Keratinocyte (primary cell): ENCODE measurements around the gene PYM1. TPM values are rescaled to one million over a fixed set of nuclear protein-coding genes. Genes with fewer than 3 reads are reported as not detected.

ENCODE experiments used
- DNase-seq: peaks from one replicate; pipeline ENCODE4 v3.0.0-alpha.2; 2011; ENCODE audit warnings: low read depth, missing footprints, low spot score
- FAIRE-seq: peaks from 2 replicates; lab custom pipeline; 2011; peaks lifted over from hg19 to GRCh38; lab: Jason Lieb, UNC
- H2AFZ ChIP-seq: 2 replicates; pipeline ENCODE4 v1.6.0; 2012; ENCODE audit warnings: low read length, control low read depth, inconsistent platforms; ENCODE audit not compliant: control insufficient read depth
- H3K27ac ChIP-seq: 2 replicates; pipeline ENCODE4 v1.5.1; 2011; ENCODE audit warnings: low read length; ENCODE audit not compliant: control insufficient read depth, insufficient read depth
- H3K27me3 ChIP-seq: 3 replicates; pipeline ENCODE4 v1.6.0; 2011; ENCODE audit warnings: low read length; ENCODE audit not compliant: control insufficient read depth, insufficient read depth; ENCODE audit errors: extremely low read depth
- H3K36me3 ChIP-seq, 2 experiments: 2 replicates in 1 of 2; 3 replicates in 1 of 2; pipeline ENCODE4 v1.5.1; 2011; ENCODE audit warnings: low read length in 2 of 2, mild to moderate bottlenecking in 1 of 2; ENCODE audit not compliant: control insufficient read depth in 2 of 2, insufficient read depth in 2 of 2; ENCODE audit errors: extremely low read depth in 1 of 2
- H3K4me1 ChIP-seq: 3 replicates; pipeline ENCODE4 v1.5.1; 2011; ENCODE audit warnings: low read length; ENCODE audit not compliant: control insufficient read depth, insufficient read depth; ENCODE audit errors: extremely low read depth
- H3K4me2 ChIP-seq: 3 replicates; pipeline ENCODE4 v1.6.0; 2011; ENCODE audit warnings: low read depth, low read length; ENCODE audit not compliant: control insufficient read depth, insufficient read depth; ENCODE audit errors: extremely low read depth
- H3K4me3 ChIP-seq, 3 experiments: fragments of 200-600 bp in 1 of 3; sonication (generic) in 1 of 3; 2 replicates in 2 of 3; 3 replicates in 1 of 3; pipeline ENCODE4 v1.5.1; 2011 to 2016; ENCODE audit warnings: low read length in 3 of 3, mild to moderate bottlenecking in 3 of 3, control low read depth in 2 of 3, inconsistent platforms in 1 of 3, low read depth in 1 of 3, mixed read lengths in 1 of 3, mixed run types in 1 of 3, moderate library complexity in 1 of 3; ENCODE audit not compliant: control insufficient read depth in 2 of 3, insufficient read depth in 2 of 3; ENCODE audit errors: extremely low read depth in 1 of 3
- H3K79me2 ChIP-seq: 2 replicates; pipeline ENCODE4 v1.6.0; 2012; ENCODE audit warnings: low read length; ENCODE audit not compliant: control insufficient read depth, insufficient read depth
- H3K9ac ChIP-seq: 3 replicates; pipeline ENCODE4 v1.6.0; 2011; ENCODE audit warnings: low read length; ENCODE audit not compliant: control insufficient read depth, insufficient read depth; ENCODE audit errors: extremely low read depth
- H3K9me1 ChIP-seq: 3 replicates; pipeline ENCODE4 v1.6.0; 2011; ENCODE audit warnings: low read length; ENCODE audit not compliant: control insufficient read depth, insufficient read depth; ENCODE audit errors: extremely low read depth
- H3K9me3 ChIP-seq: 2 replicates; pipeline ENCODE4 v1.5.1; 2012; ENCODE audit warnings: low read depth, low read length; ENCODE audit not compliant: control insufficient read depth
- H4K20me1 ChIP-seq: 3 replicates; pipeline ENCODE4 v1.6.0; 2011; ENCODE audit warnings: low read length; ENCODE audit not compliant: control insufficient read depth, insufficient read depth; ENCODE audit errors: extremely low read depth
- CTCF ChIP-seq, 3 experiments: IDR thresholded peaks in 1 of 3; conservative IDR thresholded peaks in 1 of 3; optimal IDR thresholded peaks in 1 of 3; 2 replicates in 2 of 3; 3 replicates in 1 of 3; pipeline versions ENCODE3 to v1.5.1; 2011; ENCODE audit warnings: low read length in 3 of 3, mild to moderate bottlenecking in 3 of 3, moderate library complexity in 2 of 3, control low read depth in 1 of 3, inconsistent platforms in 1 of 3; ENCODE audit not compliant: insufficient read depth in 2 of 3; ENCODE audit errors: extremely low read depth in 1 of 3
- EZH2 ChIP-seq: IDR thresholded peaks from one replicate; pipeline ENCODE4 v1.6.1; 2012; ENCODE audit warnings: inconsistent platforms, mild to moderate bottlenecking, low read length, moderate library complexity
- dilution Hi-C: fragments of 300-500 bp; cut with MboI; formaldehyde crosslinking; loops from one replicate; pipeline ENCODE4 v1.7.0; 2020; ENCODE audit warnings: low sequenced_read_pairs; ENCODE audit not compliant: extremely low pct_ligation_motif_present
- polyA plus RNA-seq, 5 experiments: library from polyadenylated mRNA; depleted of rRNA in 3 of 5; stranded (reverse) in 3 of 5; stranded (forward) in 1 of 5; unstranded in 1 of 5; fragments of >200 nt; gene quantifications; 1 replicate in 1 of 5; 2 replicates in 3 of 5; 3 replicates in 1 of 5; pipeline versions ENCODE4 v1.2.1 to v1.2.3, GENCODE V29; 2011 to 2012; ENCODE audit warnings: missing spikeins in 2 of 5, low read depth in 1 of 5, low replicate concordance in 1 of 5

The PYM1 gene
- polyA plus RNA-seq, 1 donor (not counting 4 experiments of a cell fraction or from before 2014, with no cell fraction given) = 63.4 TPM

GRCh38 chr12:55966408-55967281 is 39.0 kb upstream of the PYM1 start, which contains the start of gene CDK2:
TSS of gene CDK2 (plus strand) at chr12:55966830. CDS start at chr12:55967009, 179 bp downstream.
- no peaks in the 10 kb centered on the region for H3K9me1 ChIP-seq
- H3K36me3 ChIP-seq = peaks cover 0 to 20% of the 10 kb centered on the region in 2 experiments
- H3K4me3 ChIP-seq = peak within 1 kb of the TSS; percentile 77 to 90 (median 81)
- H4K20me1 ChIP-seq = no peaks in the 10 kb centered on the region
- dilution Hi-C loops = no loop called here
- peak within 1 kb of the TSS; percentile 78 for H3K27ac ChIP-seq
- peaks cover 12% of the 10 kb centered on the region for H3K79me2 ChIP-seq
- TF ChIP-seq CTCF (optimal IDR thresholded peaks at IDR 0.05 in 1 of 3, IDR thresholded peaks at IDR 0.05 in 1 of 3, conservative IDR thresholded peaks at IDR 0.05 in 1 of 3; ENCODE audit: extremely low read depth in 1 of 3, insufficient read depth in 2 of 3, low read length in 3 of 3) = no peak
- no peak for TF ChIP-seq EZH2
- FAIRE-seq (no peak), DNase-seq (no peak)
- peak within 1 kb of the TSS; percentile 81 for H3K9ac ChIP-seq
- no peaks in the 10 kb centered on the region for H3K27me3 ChIP-seq
- H3K4me2 ChIP-seq = peak within 1 kb of the TSS; percentile 96
- H3K9me3 ChIP-seq = no peaks in the 10 kb centered on the region
- peak within 1 kb of the TSS; percentile 86 for H2AFZ ChIP-seq
- peaks cover 12% of the 10 kb centered on the region for H3K4me1 ChIP-seq

- peaks cover 12% of the 10 kb centered on the region for H3K4me1 ChIP-seq
- peak within 1 kb of the TSS; percentile 96 for H3K4me2 ChIP-seq
- no peak for FAIRE-seq
- peak within 1 kb of the TSS; percentile 78 for H3K27ac ChIP-seq
- H3K79me2 ChIP-seq = peaks cover 12% of the 10 kb centered on the region
- peaks cover 0 to 16% of the 10 kb centered on the region in 2 experiments for H3K36me3 ChIP-seq
- H3K27me3 ChIP-seq = no peaks in the 10 kb centered on the region
- peak within 1 kb of the TSS; percentile 77 to 90 (median 81) for H3K4me3 ChIP-seq
- no peaks in the 10 kb centered on the region for H3K9me3 ChIP-seq
- H4K20me1 ChIP-seq = no peaks in the 10 kb centered on the region
- peak within 1 kb of the TSS; percentile 86 for H2AFZ ChIP-seq
- H3K9me1 ChIP-seq = no peaks in the 10 kb centered on the region
- TF ChIP-seq EZH2 (no peak), CTCF (optimal IDR thresholded peaks at IDR 0.05 in 1 of 3, IDR thresholded peaks at IDR 0.05 in 1 of 3, conservative IDR thresholded peaks at IDR 0.05 in 1 of 3; ENCODE audit: extremely low read depth in 1 of 3, insufficient read depth in 2 of 3, low read length in 3 of 3) (no peak)
- DNase-seq = no peak
- H3K9ac ChIP-seq = peak within 1 kb of the TSS; percentile 81
- dilution Hi-C loops = no loop called here
Measured at GRCh38 chr12:55965941-55966407, 38.3 kb upstream of the PYM1 start, which contains the start of gene PMEL. TSS of gene PMEL (minus strand) at chr12:55966042. CDS start at chr12:55966011, 31 bp downstream.
